H1 (cell line): ENCODE data around the gene CRISPLD2. TPM values are rescaled to one million over a fixed set of nuclear protein-coding genes. Genes with fewer than 3 reads are reported as not detected.

Source experiments
- CTCF ChIA-PET: fragments of 300-600 bp; sonication (Branson Sonifier 250); formaldehyde crosslinking; loops from one replicate; lab custom pipeline; 2021; ENCODE audit not compliant: partially characterized antibody; lab: Charles Lee
- POLR2A ChIA-PET: fragments of 300-600 bp; sonication (Branson Sonifier 250); formaldehyde crosslinking; loops from one replicate; lab custom pipeline; 2021; ENCODE audit warnings: inconsistent platforms; ENCODE audit not compliant: partially characterized antibody; lab: Charles Lee
- DNase-seq, 2 experiments: peaks; one replicate each; pipeline versions ENCODE4 v3.0.0 to v3.0.0-alpha.2; 2010 to 2022; ENCODE audit warnings: low spot score in 2 of 2, low read depth in 1 of 2, mixed read lengths in 1 of 2
- FAIRE-seq: peaks from 2 replicates; lab custom pipeline; 2011; peaks lifted over from hg19 to GRCh38; lab: Jason Lieb, UNC
- H2AFZ ChIP-seq: 2 replicates; pipeline ENCODE4 v1.8.1; 2012; ENCODE audit warnings: low read length, inconsistent platforms
- H2AK5ac ChIP-seq: 2 replicates; pipeline ENCODE4 v1.6.1; 2013; ENCODE audit warnings: low read depth, low read length
- H2BK120ac ChIP-seq: replicated peaks from 2 replicates; pipeline ENCODE3; 2013; ENCODE audit warnings: low read depth, low read length, inconsistent platforms
- H2BK12ac ChIP-seq: 2 replicates; pipeline ENCODE4 v1.6.1; 2013; ENCODE audit warnings: low read depth, low read length
- H2BK15ac ChIP-seq: 2 replicates; pipeline ENCODE4 v1.6.1; 2013; ENCODE audit warnings: low read length
- H2BK20ac ChIP-seq: 2 replicates; pipeline ENCODE4 v1.6.1; 2013; ENCODE audit warnings: low read length
- H2BK5ac ChIP-seq: 2 replicates; pipeline ENCODE4 v1.6.1; 2013; ENCODE audit warnings: low read depth, low read length
- H3K14ac ChIP-seq: 2 replicates; pipeline ENCODE4 v1.6.1; 2013; ENCODE audit warnings: inconsistent platforms; ENCODE audit not compliant: insufficient read length
- H3K18ac ChIP-seq: 2 replicates; pipeline ENCODE4 v1.6.1; 2013; ENCODE audit warnings: low read length; ENCODE audit errors: extremely low read depth
- H3K23ac ChIP-seq: 2 replicates; pipeline ENCODE4 v1.6.1; 2013; ENCODE audit warnings: inconsistent platforms; ENCODE audit not compliant: insufficient read length
- H3K23me2 ChIP-seq: 2 replicates; pipeline ENCODE4 v1.6.1; 2013; ENCODE audit warnings: low read depth, low read length
- H3K27ac ChIP-seq: 2 replicates; pipeline ENCODE4 v1.6.1; 2011; ENCODE audit warnings: low read depth, low read length, inconsistent platforms
- H3K27me3 ChIP-seq, 4 experiments: replicated peaks in 1 of 4; 1 replicate in 1 of 4; 2 replicates in 3 of 4; pipeline versions ENCODE4 v1.6.1 to v1.8.1; 2011 to 2013; ENCODE audit warnings: low read length in 3 of 4, mild to moderate bottlenecking in 3 of 4, inconsistent platforms in 2 of 4, mixed read lengths in 2 of 4, moderate library complexity in 1 of 4; ENCODE audit not compliant: control insufficient read depth in 3 of 4, insufficient read depth in 3 of 4; ENCODE audit errors: extremely low read depth in 1 of 4
- H3K36me3 ChIP-seq, 4 experiments: 2 replicates each; pipeline versions ENCODE4 v1.6.1 to v1.8.1; 2011 to 2013; ENCODE audit warnings: mild to moderate bottlenecking in 4 of 4, low read length in 3 of 4, moderate library complexity in 2 of 4, control low read depth in 1 of 4, inconsistent platforms in 1 of 4; ENCODE audit not compliant: insufficient read depth in 4 of 4, control insufficient read depth in 2 of 4
- H3K4ac ChIP-seq: replicated peaks from 2 replicates; pipeline ENCODE3; 2013; ENCODE audit warnings: low read length, low read depth, mixed read lengths, inconsistent platforms; ENCODE audit not compliant: insufficient read length
- H3K4me1 ChIP-seq, 4 experiments: replicated peaks in 1 of 4; 1 replicate in 1 of 4; 2 replicates in 3 of 4; pipeline versions ENCODE4 v1.6.1 to v1.8.1; 2011 to 2013; ENCODE audit warnings: low read length in 3 of 4, inconsistent platforms in 2 of 4, mixed read lengths in 1 of 4; ENCODE audit not compliant: insufficient read depth in 4 of 4, control insufficient read depth in 3 of 4
- H3K4me2 ChIP-seq, 2 experiments: 2 replicates each; pipeline versions ENCODE4 v1.6.1 to v1.8.1; 2011 to 2013; ENCODE audit warnings: low read depth in 2 of 2, low read length in 2 of 2, control low read depth in 1 of 2, inconsistent platforms in 1 of 2, mild to moderate bottlenecking in 1 of 2; ENCODE audit not compliant: insufficient read depth in 1 of 2
- H3K4me3 ChIP-seq, 4 experiments: fragments of 200-600, 300-600 bp in 1 of 4; sonication (generic), shearing (Covaris generic), sonication (Bioruptor Twin) in 1 of 4; 2 replicates each; pipeline versions ENCODE4 v1.5.1 to v1.8.1; 2011 to 2016; ENCODE audit warnings: low read length in 4 of 4, low read depth in 3 of 4, control low read depth in 2 of 4, inconsistent platforms in 2 of 4, mild to moderate bottlenecking in 2 of 4, mixed read lengths in 1 of 4, moderate library complexity in 1 of 4; ENCODE audit not compliant: insufficient read depth in 2 of 4; ENCODE audit errors: extremely low read depth in 1 of 4
- H3K56ac ChIP-seq: replicated peaks from 2 replicates; pipeline ENCODE3; 2013; ENCODE audit warnings: low read depth, mild to moderate bottlenecking, mixed read lengths, low read length, inconsistent platforms; ENCODE audit not compliant: insufficient read length
- H3K79me1 ChIP-seq: 2 replicates; pipeline ENCODE4 v1.6.1; 2013; ENCODE audit warnings: low read depth, low read length, control low read depth
- H3K79me2 ChIP-seq, 2 experiments: 2 replicates each; pipeline versions ENCODE4 v1.6.1 to v1.8.1; 2012 to 2013; ENCODE audit warnings: low read length in 2 of 2, mild to moderate bottlenecking in 2 of 2, inconsistent platforms in 1 of 2; ENCODE audit not compliant: insufficient read depth in 2 of 2, control insufficient read depth in 1 of 2
- H3K9ac ChIP-seq, 4 experiments: replicated peaks in 1 of 4; 1 replicate in 1 of 4; 2 replicates in 3 of 4; pipeline versions ENCODE4 v1.6.1 to v1.8.1; 2011 to 2013; ENCODE audit warnings: low read depth in 3 of 4, low read length in 3 of 4, control low read depth in 2 of 4, mild to moderate bottlenecking in 2 of 4, moderate library complexity in 2 of 4, inconsistent platforms in 1 of 4; ENCODE audit errors: extremely low read depth in 1 of 4
- H3K9me3 ChIP-seq, 2 experiments: 2 replicates each; pipeline versions ENCODE4 v1.6.1 to v1.8.1; 2012 to 2013; ENCODE audit warnings: mild to moderate bottlenecking in 2 of 2, moderate library complexity in 2 of 2, control low read depth in 1 of 2, inconsistent platforms in 1 of 2, low read depth in 1 of 2, low read length in 1 of 2, mixed read lengths in 1 of 2; ENCODE audit not compliant: insufficient read depth in 2 of 2
- H4K20me1 ChIP-seq, 2 experiments: replicated peaks in 1 of 2; 2 replicates each; pipeline versions ENCODE3 to v1.8.1; 2011 to 2013; ENCODE audit warnings: inconsistent platforms in 2 of 2, low read length in 2 of 2, mild to moderate bottlenecking in 1 of 2; ENCODE audit not compliant: insufficient read depth in 2 of 2, control insufficient read depth in 1 of 2
- H4K5ac ChIP-seq: 2 replicates; pipeline ENCODE4 v1.6.1; 2013; ENCODE audit warnings: low read length, low read depth, mixed read lengths, inconsistent platforms; ENCODE audit not compliant: insufficient read length
- H4K8ac ChIP-seq: 2 replicates; pipeline ENCODE4 v1.8.0; 2013; ENCODE audit warnings: mild to moderate bottlenecking, moderate library complexity, low read length, inconsistent platforms; ENCODE audit not compliant: insufficient read depth; ENCODE audit errors: extremely low read depth
- H4K91ac ChIP-seq: replicated peaks from 2 replicates; pipeline ENCODE3; 2013; ENCODE audit warnings: low read length, mixed read lengths, inconsistent platforms; ENCODE audit not compliant: insufficient read length
- ASH2L ChIP-seq: fragments of 200-600, 300-600 bp; sonication (generic); IDR thresholded peaks from one replicate; pipeline ENCODE4 v1.7.1; 2017; ENCODE audit warnings: low read length
- BCL11A ChIP-seq, 2 experiments: IDR thresholded peaks; one replicate each; pipeline ENCODE4 v1.6.1; 2011; ENCODE audit warnings: low read depth in 2 of 2, low read length in 2 of 2, mild to moderate bottlenecking in 2 of 2
- CEBPB ChIP-seq: IDR thresholded peaks from 2 replicates; pipeline ENCODE4 v1.6.1; 2012; ENCODE audit warnings: low read depth, low read length
- EGR1 ChIP-seq: IDR thresholded peaks from 2 replicates; pipeline ENCODE4 v1.6.1; 2011; ENCODE audit warnings: low read depth, low read length, borderline replicate concordance
- HDAC6 ChIP-seq: IDR thresholded peaks from one replicate; pipeline ENCODE4 v1.7.1; 2012; ENCODE audit warnings: low read depth, mild to moderate bottlenecking, inconsistent platforms, low read length, moderate library complexity
- JUN ChIP-seq: IDR thresholded peaks from 2 replicates; pipeline ENCODE4 v1.6.1; 2011; ENCODE audit warnings: low read depth, mild to moderate bottlenecking, improper control_type of control experiment, low read length
- NANOG ChIP-seq: IDR thresholded peaks from 2 replicates; pipeline ENCODE4 v1.6.1; 2011; ENCODE audit warnings: low read length, low read depth, mild to moderate bottlenecking, inconsistent platforms; ENCODE audit not compliant: insufficient read depth, poor library complexity, severe bottlenecking
- POU5F1 ChIP-seq: IDR thresholded peaks from 2 replicates; pipeline ENCODE4 v1.6.1; 2011; ENCODE audit warnings: low read depth, mild to moderate bottlenecking, low read length, moderate library complexity
- SIN3A ChIP-seq, 2 experiments: IDR thresholded peaks in 1 of 2; conservative IDR thresholded peaks in 1 of 2; 2 replicates each; pipeline ENCODE4 v1.6.1; 2011 to 2012; ENCODE audit warnings: low read length in 2 of 2, improper control_type of control experiment in 1 of 2, low read depth in 1 of 2, mild to moderate bottlenecking in 1 of 2
- SRF ChIP-seq: IDR thresholded peaks from 2 replicates; pipeline ENCODE4 v1.6.1; 2011; ENCODE audit warnings: mild to moderate bottlenecking, low read depth, low read length, moderate library complexity
- WGBS, 2 experiments: shearing (Covaris generic) in 1 of 2; methylation state at CpG; one replicate each; pipeline versions ENCODE4 v1.1.6 to v1.1.7; 2013 to 2015; ENCODE audit warnings: low lambda C conversion rate in 2 of 2, mixed read lengths in 2 of 2, inconsistent platforms in 1 of 2, low coverage in 1 of 2, missing lambda C conversion rate in 1 of 2; ENCODE audit not compliant: insufficient replicate concordance in 2 of 2, insufficient coverage in 1 of 2, insufficient read length in 1 of 2; ENCODE audit errors: extremely low coverage in 1 of 2, missing lambda C conversion rate in 1 of 2; 5-methylcytosine and 5-hydroxymethylcytosine counted together
- polyA plus RNA-seq, 7 experiments: library from polyadenylated mRNA; depleted of rRNA in 3 of 7; stranded (reverse) in 5 of 7; unstranded in 2 of 7; fragments of >200 nt in 5 of 7; fragments of 200-250 nt in 2 of 7; gene quantifications; 1 replicate in 5 of 7; 2 replicates in 1 of 7; 4 replicates in 1 of 7; pipeline versions ENCODE4 v1.2.1 to v1.2.3, GENCODE V29; 2011 to 2013; ENCODE audit warnings: missing spikeins in 2 of 7, mixed read lengths in 2 of 7
- total RNA-seq: library from RNA; stranded (reverse); fragmentation: NEBNext Ultra II Directional; extraction: Animal tissue kit (Norgen Biotek cat#: 25700); gene quantifications from 2 replicates; pipeline ENCODE4 v1.2.1, GENCODE V29; 2021
- TF ChIP-seq, protein P1 (sequence below): IDR thresholded peaks from 2 replicates; pipeline ENCODE4 v1.6.1; 2012; ENCODE audit warnings: low read length, inconsistent platforms

CRISPLD2 gene
- total and polyA plus RNA-seq, 2 of the 8 experiments (the other 6 are each of a cell fraction or from before 2014, with no cell fraction given): 2.7 to 5.1 TPM

DNA sequence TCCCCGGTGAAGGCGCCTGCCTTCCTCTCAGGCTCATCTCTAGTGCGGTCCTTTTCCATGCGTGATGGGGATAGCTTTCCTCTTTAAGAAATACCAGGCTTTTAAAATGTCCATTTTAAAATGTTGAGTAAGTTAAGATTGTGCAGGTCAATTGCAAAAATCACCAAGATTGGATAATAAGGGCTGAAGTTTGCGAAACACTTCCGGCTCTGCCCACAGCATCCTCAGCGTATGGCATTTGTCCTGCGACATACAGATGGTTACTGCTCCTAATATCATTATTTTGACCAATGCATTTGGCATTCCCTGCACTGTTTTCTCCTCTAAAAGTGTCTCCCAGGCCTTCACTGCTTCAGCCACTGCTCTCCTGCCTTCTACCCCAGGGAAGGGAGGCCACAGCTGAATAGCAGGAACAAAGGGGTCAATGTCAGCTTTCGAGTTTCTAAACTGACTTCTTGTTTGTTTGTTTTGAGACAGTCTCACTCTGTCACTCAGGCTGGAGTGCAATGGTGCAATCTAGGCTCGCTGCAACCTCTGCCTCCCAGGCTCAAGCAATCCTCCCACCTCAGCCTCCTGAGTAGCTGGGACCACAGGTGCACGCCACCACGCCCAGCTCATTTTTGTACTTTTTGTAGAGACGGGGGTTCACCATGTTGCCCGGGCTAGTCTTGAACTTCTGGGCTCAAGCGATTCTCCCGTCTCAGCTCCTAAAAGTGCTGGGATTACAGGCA lies 91.9 kb downstream of the CRISPLD2 start:
- Histone ChIP-seq H3K56ac (no peak overlapping the region), H3K4me1 (no peaks in the 10 kb centered on the region; a peak in 1 of 7 replicates), H3K4me3 (no peak overlapping the region), H3K79me1 (no peaks in the 10 kb centered on the region), H4K20me1 (no peaks in the 10 kb centered on the region), H2AFZ (no peak overlapping the region), H3K23me2 (no peaks in the 10 kb centered on the region), H2BK12ac (no peak overlapping the region), H3K36me3 (no peaks in the 10 kb centered on the region), H3K4me2 (no peak overlapping the region), H3K14ac (no peak overlapping the region), H3K9ac (no peak overlapping the region), H3K9me3 (no peaks in the 10 kb centered on the region), H2BK120ac (no peak overlapping the region), H3K79me2 (no peaks in the 10 kb centered on the region), H4K5ac (no peak overlapping the region), H3K4ac (no peak overlapping the region), H2BK20ac (no peak overlapping the region), H3K18ac (no peak overlapping the region), H2AK5ac (no peak overlapping the region), H2BK5ac (no peak overlapping the region), H3K27me3 (no peaks in the 10 kb centered on the region), H3K23ac (no peak overlapping the region), H2BK15ac (no peak overlapping the region), H4K91ac (no peak overlapping the region), H4K8ac (no peak overlapping the region), H3K27ac (no peak overlapping the region)
- no peak for FAIRE-seq
- 90% methylated on average over 16 of the region's 16 CpGs; no CpG with 5 or more reads in 1 of the 2 experiments for WGBS, 2 experiments
- POLR2A ChIA-PET: no interaction called here
- no peak for DNase-seq
- CTCF ChIA-PET: interaction anchor here (1.0 to 1.9 kb wide), 2 partner anchors 20 to 46 kb away, joined by 4 to 5 read pairs; no protein-coding TSS in a partner anchor
- TF ChIP-seq, protein P1, sequence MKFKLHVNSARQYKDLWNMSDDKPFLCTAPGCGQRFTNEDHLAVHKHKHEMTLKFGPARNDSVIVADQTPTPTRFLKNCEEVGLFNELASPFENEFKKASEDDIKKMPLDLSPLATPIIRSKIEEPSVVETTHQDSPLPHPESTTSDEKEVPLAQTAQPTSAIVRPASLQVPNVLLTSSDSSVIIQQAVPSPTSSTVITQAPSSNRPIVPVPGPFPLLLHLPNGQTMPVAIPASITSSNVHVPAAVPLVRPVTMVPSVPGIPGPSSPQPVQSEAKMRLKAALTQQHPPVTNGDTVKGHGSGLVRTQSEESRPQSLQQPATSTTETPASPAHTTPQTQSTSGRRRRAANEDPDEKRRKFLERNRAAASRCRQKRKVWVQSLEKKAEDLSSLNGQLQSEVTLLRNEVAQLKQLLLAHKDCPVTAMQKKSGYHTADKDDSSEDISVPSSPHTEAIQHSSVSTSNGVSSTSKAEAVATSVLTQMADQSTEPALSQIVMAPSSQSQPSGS: no peak
- TF ChIP-seq ASH2L (no peak), JUN (no peak), HDAC6 (no peak), CEBPB (no peak), EGR1 (no peak), SRF (no peak), POU5F1 (no peak), NANOG (no peak), SIN3A (conservative IDR thresholded peaks at IDR 0.05 in 1 of 2, IDR thresholded peaks at IDR 0.05 in 1 of 2; ENCODE audit: low read depth in 1 of 2, low read length in 2 of 2) (no peak), BCL11A (IDR thresholded peaks at IDR 0.05; ENCODE audit: low read depth in 2 of 2, low read length in 2 of 2) (no peak)
